ENCODE results near the gene GADD45B.
"Not testable (repeated sequence)": the region's sequence is repeated elsewhere in the genome, so short reads cannot be mapped to it uniquely, and the experiment has no call there.

The GADD45B gene

GRCh38 chr19:2488942-2489731 is 13.2 kb downstream of the GADD45B start:
- DNase-seq, result peak; percentile 45 to 82 (median 62)

GRCh38 chr19:2490659-2491058 is 14.7 kb downstream of the GADD45B start:
- DNase-seq, result no peak

- no peak for DNase-seq
These were observed 15.3 kb downstream of the GADD45B start for GRCh38 chr19:2491130-2491801.

GRCh38 chr19:2492870-2493269 is 16.9 kb downstream of the GADD45B start:
- DNase-seq, result no peak

- not testable (repeated sequence) for DNase-seq
These were observed 17.5 kb downstream of the GADD45B start for GRCh38 chr19:2493448-2493847.

- DNase-seq, result peak; percentile 61 to 64 (median 63)
These were observed 18.1 kb downstream of the GADD45B start for GRCh38 chr19:2494084-2494446.

- peak; percentile 94 to 96 (median 95) for DNase-seq
These were observed 18.7 kb downstream of the GADD45B start for GRCh38 chr19:2494447-2495129.

GRCh38 chr19:2495130-2495641 is 19.3 kb downstream of the GADD45B start:
- DNase-seq, result peak; percentile 53 to 68 (median 61)

GRCh38 chr19:2495651-2496316 is 19.9 kb downstream of the GADD45B start:
- DNase-seq, result peak in 2 of 3 donors; percentile 28 to 49

- no peak for DNase-seq
These were observed 21.3 kb downstream of the GADD45B start for GRCh38 chr19:2497186-2497585.

- no peak for DNase-seq
These were observed 24.2 kb downstream of the GADD45B start for GRCh38 chr19:2500156-2500555.

GRCh38 chr19:2500841-2501261 is 24.9 kb downstream of the GADD45B start:
- no peak for DNase-seq

GRCh38 chr19:2503521-2504109 is 27.7 kb downstream of the GADD45B start:
- peak; percentile 75 to 83 (median 79) for DNase-seq

- DNase-seq, result not testable (repeated sequence)
These were observed 30.7 kb downstream of the GADD45B start for GRCh38 chr19:2506656-2507055.

GRCh38 chr19:2507109-2507508 is 31.2 kb downstream of the GADD45B start:
- DNase-seq, result peak; percentile 57 to 77 (median 75)

GRCh38 chr19:2509096-2509495 is 33.2 kb downstream of the GADD45B start:
- no peak for DNase-seq

GRCh38 chr19:2511570-2511969 is 35.6 kb downstream of the GADD45B start:
- no peak for DNase-seq

- DNase-seq, result no peak
These were observed 36.1 kb downstream of the GADD45B start for GRCh38 chr19:2511991-2512390.

GRCh38 chr19:2512523-2513431 is 36.9 kb downstream of the GADD45B start:
- no peak for DNase-seq

GRCh38 chr19:2514981-2515518 is 39.1 kb downstream of the GADD45B start:
- DNase-seq, result no peak

GRCh38 chr19:2516727-2517126 is 40.8 kb downstream of the GADD45B start:
- no peak for DNase-seq

Measured in suppressor macrophage treated with lipopolysaccharide for 1 hour (primary cell).